Renal cortex interstitium (tissue), 11 donors: ENCODE results near the gene ZDHHC12. TPM values are rescaled to one million over a fixed set of nuclear protein-coding genes. Genes with fewer than 3 reads are reported as not detected.

ENCODE experiments used
- DNase-seq, 11 donors: peaks; one replicate each; pipeline ENCODE4 v3.0.0-alpha.2; 2013; ENCODE audit warnings: low read depth in 9 of 11, low spot score in 4 of 11; ENCODE audit errors: extremely low read depth in 1 of 11
- polyA plus RNA-seq, 3 donors: library from polyadenylated mRNA; unstranded; fragments of 120-200 nt; gene quantifications; one replicate each; pipeline ENCODE4 v1.2.1, GENCODE V29; 2013; ENCODE audit not compliant: insufficient read length in 3 of 3

ZDHHC12 gene
- polyA plus RNA-seq, 3 donors, result 14.8 to 20.5 (median 18.8) TPM

DNA sequence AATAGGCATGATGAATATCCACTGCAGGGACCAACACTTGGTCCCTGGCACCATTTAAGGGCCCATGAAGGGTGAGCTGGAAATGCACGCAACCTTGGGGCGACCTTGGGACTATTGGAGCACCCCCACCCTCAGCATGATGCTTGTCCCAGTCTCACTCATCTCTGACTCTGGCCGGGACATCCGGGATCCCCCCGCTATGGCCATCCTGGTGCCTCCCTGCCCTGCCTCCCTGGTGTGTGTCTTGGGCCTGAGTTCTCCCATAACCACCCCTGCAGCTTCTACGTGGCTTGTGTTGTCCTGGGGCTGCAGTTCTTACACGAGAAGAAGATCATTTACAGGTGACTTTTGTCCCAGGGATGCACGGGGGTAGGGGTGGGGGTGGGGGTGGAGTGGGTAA, 5.9 kb downstream of the ZDHHC12 start:
- no peak for DNase-seq

DNA sequence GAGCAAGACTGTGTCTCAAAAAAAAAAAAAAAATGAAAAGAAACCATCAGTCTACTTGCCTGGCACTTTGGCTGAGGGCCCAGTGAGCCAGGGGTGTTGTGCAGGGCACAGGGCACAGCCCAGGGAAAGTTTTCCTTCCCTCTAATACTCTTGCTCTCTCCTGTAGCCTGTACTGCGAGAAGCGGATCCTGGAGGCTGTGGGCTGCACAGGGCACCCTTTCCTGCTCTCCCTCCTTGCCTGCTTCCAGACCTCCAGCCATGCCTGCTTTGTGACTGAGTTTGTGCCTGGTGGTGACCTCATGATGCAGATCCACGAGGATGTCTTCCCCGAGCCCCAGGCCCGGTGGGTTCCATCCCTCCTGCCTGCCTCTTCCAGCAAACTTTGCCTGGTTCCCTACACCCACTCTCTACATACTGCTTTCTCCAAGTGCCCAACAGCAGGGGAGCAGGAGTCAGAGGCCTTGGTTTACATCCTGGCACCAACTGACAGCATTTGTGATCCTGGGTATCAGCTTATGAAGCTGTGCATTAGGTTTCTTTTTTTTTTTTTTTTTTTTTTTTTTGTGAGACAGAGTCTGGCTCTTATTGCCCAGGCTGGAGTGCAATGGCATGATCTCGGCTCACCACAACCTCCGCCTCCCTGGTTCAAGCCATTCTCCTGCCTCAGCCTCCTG, 7.2 kb downstream of the ZDHHC12 start:
- DNase-seq, result no peak

DNA sequence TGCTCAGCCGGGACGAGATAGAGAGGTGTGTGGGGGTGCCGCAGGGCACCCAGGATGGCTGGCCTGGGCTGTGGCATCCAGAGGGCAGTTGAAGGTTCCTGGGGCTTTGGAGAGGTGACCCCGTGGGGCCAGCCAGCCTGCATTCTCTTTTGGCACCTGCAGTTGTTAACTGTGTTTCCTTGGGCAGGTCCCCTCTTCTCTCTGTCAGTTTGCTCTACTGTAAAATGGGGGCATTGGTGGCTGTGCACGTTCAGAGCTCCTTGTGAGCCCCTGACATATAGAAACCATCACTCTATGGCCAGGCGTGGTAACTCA, 8.5 kb downstream of the ZDHHC12 start:
- no peak for DNase-seq

DNA sequence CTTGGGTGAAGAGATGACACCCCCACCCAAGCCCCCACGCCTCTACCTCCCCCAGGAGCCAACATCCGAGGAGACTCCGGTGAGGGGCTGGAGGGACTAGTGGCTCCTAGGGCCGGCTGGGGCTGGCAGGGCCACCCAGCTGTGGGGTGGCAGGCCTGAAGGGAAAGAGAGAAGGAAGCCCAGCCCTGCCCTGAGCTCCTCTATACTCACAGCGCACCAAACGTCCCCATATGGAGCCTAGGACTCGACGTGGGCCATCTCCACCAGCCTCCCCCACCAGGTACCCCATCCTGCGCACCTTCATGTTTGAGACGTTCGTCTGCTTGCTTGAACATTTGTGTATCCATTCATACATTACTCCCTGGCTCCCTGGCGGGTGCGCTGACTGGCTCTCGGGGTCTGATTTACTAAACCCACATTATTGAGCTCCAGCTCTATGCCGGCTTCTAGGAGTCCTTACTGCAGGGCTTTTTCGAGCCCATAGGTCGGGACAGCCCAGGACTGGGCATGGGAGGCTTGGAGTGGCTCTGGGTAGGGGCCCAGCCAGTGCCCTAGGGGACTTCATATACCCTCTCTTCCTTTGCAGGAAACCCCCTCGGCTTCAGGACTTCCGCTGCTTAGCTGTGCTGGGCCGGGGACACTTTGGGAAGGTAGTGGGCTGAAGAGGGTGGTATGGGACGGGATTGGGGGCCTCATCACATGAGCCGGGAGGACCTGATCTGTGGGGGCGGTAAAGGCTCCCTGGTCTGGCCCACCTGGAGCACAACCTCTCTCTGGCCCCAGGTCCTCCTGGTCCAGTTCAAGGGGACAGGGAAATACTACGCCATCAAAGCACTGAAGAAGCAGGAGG, 9.1 kb downstream of the ZDHHC12 start:
- DNase-seq, result no peak

DNA sequence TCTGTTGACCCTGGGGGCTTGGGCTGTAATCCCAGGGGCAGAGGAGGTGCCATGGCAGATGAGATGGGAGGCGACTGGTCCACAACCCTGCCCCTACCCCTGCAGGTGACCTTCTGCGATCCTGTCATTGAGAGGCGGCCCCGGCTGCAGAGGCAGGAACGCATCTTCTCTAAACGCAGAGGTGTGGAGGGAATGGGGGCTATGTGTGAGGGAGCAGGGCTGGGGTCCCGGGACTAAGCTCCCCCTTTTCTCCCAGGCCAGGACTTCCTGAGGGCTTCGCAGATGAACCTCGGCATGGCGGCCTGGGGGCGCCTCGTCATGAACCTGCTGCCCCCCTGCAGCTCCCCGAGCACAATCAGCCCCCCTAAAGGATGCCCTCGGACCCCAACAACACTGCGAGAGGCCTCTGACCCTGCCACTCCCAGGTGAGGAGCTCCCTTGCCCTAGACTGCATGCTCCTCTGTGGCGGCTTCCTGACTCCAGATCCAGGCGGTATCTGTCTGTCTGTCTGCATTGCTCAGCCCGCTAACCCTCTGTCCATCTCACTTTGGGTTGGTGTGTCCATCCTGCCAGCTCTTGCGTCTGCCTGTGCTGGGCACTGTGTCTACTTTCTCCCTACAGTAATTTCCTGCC, 9.9 kb downstream of the ZDHHC12 start:
- DNase-seq, result no peak

DNA sequence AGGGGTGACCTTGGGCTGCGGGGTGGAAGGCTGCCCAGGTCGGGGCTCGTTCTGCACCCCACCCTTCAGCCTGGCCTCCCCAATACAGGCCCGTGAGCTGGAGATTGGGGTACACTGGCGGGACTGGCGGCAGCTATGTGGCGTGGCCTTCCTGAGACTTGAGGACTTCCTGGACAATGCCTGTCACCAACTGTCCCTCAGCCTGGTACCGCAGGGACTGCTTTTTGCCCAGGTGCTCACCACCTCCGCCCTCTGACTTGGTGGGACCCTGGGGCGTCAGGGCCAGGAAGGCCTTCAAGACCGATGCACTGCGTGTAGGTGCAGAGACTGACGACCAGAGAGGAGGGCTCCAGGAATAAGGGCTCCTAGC, 10.5 kb downstream of the ZDHHC12 start:
- DNase-seq, result no peak

DNA sequence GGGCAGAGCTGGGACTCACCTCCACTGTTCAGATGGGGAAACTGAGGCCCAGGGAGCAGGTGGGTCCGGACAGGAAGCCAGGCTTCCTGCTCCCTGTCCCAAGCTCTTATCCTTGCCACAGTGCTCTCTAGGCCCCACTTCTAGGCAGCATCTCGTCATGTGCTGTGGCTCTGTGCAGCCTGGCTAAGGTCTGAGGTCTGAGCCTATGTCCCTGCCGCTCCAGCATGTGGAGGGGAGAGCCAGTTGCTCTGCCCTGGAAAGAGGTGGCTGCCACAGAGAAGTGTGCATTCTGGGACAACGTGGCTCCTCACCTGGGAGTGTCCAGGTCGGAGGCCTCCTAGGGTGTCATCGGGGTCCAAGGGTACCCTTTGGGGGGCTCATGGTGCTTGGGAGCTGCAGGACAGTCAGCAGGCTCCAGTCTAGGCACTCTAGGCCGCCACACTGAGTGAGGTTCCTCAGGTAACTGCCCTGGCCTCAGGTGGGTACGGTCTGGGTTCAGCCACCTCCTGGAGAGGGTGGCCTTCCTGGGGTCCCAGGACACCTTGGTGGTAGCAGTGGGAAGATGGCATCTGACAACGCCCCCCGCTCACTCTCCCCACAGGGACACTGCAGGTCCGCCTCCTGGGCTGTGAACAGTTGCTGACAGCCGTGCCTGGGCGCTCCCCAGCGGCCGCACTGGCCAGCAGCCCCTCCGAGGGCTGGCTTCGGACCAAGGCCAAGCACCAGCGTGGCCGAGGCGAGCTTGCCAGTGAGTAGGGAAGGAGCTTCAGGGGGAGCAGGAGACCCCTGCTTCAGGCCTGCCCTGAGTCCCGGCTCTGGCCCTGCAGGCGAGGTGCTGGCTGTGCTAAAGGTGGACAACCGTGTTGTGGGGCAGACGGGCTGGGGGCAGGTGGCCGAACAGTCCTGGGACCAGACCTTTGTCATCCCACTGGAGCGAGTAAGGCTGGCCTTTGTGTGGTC, 11.2 kb downstream of the ZDHHC12 start:
- DNase-seq, result no peak

DNA sequence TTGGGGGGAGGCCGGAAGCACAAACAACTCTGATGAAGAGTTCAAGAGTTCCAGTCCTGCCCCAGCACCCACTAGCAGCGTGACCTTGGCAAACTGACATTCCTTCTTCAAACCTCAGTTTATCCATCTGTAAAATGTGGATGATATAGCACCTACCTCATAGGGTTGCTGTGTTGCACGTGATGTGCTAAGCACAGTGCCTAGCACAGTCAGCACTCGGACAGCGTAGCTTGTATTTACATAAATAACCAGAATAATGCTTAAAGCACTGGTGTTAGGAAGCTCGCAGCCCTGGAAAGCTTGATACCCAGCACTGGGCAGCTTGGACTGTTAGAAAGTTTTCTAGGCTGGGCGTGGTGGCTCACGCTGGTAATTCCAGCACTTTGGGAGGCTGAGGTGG, 16.5 kb downstream of the ZDHHC12 start:
- DNase-seq, result no peak

DNA sequence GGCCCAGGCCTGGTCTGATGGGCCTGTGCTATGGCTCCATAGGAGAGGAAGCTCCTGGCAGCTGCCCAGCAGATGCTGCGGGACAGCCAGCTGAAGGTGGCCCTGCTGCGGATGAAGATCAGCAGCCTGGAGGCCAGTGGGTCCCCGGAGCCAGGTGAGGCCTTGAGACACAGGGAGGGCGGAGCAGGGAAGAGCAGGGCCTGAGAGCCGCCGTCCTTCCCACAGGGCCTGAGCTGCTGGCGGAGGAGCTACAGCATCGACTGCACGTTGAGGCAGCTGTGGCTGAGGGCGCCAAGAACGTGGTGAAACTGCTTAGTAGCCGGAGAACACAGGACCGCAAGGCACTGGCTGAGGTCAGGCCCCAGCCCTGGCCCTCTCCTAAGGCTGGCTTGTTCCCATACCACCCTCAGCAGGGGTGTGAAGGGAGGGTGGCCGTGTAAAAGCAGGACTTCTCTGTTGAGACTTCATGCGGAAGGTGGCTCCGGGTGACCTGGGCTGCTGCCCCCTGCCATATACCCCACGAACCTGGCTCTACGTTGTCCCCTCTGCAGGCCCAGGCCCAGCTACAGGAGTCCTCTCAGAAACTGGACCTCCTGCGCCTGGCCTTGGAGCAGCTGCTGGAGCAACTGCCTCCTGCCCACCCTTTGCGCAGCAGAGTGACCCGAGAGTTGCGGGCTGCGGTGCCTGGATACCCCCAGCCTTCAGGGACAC, 17.1 kb downstream of the ZDHHC12 start:
- DNase-seq, result no peak

DNA sequence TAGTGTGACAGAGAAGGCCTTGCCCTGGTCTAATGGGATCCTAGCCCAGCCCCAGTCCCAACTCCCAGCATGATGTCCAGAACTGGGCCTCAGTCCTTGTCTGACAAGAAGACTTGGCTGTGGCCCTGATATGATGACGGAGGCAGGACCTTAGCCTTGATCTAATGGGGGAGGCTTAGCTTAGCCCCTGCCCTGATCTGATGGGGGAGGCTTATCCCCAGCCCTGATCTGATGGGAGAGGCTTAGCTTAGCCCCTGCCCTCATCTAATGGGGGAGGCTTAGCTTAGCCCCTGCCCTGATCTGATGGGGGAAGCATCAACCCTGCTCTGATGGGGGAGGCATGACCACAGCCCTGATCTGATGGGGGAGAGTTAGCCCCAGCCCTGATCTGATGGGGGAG, 17.9 kb downstream of the ZDHHC12 start:
- DNase-seq, result no peak

DNA sequence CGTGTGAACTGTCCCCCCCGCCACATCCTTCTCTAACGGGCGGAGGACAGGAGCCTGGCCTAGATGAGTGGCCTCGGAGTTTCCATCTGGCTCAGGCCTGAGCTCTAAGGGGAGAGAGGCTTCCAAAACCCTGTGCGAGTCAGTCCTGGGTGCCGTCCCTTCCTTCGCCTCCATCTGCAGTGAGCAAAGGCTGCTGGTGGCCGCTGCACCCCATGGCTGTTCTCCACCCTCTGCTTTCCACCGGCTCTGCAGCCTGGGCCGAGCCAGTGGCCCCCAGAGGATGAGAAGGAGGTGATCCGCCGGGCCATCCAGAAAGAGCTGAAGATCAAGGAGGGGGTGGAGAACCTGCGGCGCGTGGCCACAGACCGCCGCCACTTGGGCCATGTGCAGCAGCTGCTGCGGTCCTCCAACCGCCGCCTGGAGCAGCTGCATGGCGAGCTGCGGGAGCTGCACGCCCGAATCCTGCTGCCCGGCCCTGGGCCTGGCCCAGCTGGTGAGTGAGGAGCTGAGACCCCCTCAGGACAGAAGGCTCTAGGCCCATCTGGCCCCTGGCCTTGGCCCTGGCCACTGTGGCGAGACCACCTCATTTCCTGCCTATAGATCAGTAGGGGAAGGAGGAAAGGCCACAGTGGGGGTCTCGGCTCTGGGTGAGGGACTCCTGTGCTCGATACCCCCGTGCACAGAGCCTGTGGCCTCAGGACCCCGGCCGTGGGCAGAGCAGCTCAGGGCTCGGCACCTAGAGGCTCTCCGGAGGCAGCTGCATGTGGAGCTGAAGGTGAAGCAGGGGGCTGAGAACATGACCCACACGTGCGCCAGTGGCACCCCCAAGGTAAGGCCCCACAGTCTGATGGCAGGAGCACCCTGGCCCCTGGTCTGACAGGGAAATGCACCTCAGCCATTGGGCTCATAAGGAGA, 18.6 kb downstream of the ZDHHC12 start:
- no peak for DNase-seq

DNA sequence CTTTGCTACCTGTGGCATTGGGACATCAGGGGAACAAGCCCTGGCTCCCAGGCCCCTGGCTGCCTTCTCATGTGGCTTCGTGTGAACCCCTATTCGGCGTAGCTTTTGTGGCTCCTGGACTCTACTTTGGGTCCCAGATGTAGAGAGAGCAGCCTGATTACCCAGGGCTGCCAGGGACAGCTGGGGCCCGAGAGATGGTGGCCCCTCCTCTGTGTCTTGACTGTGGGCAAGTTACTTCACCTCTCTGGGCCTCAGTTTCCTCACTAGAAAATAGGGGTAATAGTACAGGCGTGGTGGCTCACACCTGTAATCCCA, 19.6 kb downstream of the ZDHHC12 start:
- DNase-seq, result no peak

DNA sequence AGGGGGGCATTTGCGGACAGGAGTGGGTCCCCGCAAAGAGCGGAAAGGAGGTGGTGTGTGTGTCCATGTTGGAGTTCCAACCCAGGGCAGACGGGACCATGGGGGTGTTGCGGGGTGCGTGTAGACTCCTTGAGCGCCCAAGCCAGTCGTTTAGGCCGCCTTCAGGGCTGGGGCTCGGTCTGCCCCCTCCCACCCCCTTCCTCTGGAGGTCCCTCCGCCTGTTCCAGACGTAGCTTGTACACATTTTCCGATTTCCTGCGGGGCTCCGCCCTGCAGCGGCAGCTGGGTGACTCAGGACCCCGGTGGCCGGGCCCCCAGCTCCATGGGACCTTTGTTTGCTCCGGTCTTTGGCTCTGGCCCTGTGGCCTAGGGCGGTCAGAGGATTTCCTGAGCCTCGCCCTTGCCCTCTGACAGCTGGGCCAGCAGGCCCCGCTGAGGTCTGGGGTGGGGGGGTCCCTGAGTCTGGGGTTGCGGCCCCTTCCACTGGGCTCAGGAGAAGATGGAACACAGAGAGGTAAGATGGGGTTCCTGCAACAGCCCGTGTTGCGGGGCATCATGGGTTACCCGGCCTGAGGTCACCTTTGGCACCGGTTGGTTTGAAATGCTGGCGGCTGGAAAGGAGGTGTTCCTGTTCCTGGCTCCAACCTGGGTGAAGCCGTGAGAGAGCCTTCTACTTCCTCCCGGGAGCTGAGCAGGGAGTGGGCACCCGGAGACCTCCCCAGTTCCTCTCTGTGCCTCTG, 20.1 kb downstream of the ZDHHC12 start:
- no peak for DNase-seq

DNA sequence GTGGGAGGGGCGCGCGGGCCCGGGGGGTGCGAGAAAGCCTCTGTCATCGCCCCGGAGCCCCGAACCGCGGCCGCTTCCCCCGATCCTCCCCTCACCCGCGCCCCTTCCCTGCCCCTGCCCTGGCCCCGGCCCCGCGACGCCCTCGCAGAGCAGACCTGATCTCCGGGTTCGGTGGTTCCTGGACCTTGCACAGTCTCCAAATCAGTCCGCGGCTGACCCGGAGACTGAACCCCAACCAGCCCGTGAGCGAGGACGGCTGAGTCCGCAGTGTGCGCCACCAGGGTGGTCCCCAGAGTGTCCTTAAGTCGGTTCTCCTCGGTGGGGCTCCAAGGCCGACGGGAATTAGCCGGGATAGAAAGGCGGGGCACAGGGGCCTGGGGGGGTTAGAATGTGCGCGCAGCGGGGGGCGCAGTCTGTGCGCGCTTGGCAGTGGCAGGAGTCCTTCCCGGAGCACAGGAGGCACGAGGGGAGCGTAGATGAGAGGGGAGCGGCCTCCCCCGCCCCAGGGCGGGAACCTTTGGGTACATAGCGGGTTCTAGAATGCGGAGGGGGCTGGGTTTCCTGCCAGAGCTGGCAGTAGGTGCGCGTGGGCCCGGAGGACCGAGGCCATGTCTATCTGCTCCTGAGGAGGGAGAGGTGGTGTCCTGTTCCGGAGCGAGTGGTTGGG, 20.8 kb downstream of the ZDHHC12 start:
- peak in 1 of 11 donors; percentile 17 for DNase-seq

DNA sequence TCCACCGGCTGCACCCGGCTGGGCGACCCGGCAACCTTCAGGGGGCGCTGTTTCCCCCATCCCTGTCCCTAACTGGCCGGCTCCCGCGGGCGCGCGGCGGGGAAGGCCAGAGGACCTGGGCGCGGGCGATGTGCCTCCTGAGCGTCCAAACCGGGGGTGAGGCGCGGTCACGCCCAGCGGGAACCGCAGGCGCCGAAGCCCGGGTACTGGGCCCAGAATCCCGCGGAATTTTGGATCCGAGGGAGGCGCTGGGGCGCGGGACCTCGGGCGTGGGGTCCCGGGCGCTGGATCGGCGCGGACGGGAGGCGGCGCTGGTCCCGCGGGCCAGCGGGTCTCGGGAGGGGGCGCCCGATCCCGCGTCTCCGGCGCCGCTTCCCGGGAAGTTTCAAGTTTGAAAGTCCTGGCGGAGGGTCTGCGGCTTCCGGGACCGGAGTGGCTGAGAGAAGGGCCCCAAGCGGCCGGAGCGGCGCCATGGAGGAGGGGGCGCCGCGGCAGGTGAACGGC, 21.4 kb downstream of the ZDHHC12 start, which contains the start of gene PKN3:
TSS of gene PKN3 (plus strand) at position 59 of the 504 bp plus-strand sequence. CDS start at position 472, 413 bp downstream.
- peak in 9 of 11 donors; percentile 74 to 90 (median 83) for DNase-seq

DNA sequence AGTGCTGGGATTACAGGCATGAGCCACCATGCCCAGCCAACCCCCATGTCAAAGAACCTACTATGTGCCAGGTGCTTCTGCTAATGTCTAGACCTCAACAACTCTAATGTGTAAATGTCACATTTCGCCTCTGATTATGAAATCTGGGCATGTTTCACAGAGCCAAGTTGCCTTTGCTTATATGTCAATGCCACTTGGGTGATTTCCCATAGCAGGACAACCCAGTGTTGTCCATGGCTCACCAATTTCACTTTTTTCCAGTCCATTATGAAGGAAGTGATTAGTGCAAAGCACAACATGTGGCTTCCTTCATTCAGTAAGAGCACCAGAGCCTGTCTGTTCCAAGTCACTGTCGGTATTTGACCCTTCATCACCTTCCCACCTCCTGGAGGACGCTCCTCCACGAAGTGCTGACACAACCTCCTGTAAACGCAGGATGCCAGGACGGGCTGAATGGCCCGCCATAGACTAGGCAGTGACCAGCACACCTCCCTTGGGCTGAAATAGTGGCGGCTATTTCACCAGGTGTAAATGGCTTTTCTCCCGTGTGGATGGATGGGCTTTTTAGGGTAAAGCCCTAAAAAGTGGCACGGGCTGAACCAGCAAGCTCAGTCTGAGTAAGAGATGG, 22.6 kb downstream of the ZDHHC12 start:
- DNase-seq, result no peak
